ENCODE results near the gene PPP1R1C.

DNA sequence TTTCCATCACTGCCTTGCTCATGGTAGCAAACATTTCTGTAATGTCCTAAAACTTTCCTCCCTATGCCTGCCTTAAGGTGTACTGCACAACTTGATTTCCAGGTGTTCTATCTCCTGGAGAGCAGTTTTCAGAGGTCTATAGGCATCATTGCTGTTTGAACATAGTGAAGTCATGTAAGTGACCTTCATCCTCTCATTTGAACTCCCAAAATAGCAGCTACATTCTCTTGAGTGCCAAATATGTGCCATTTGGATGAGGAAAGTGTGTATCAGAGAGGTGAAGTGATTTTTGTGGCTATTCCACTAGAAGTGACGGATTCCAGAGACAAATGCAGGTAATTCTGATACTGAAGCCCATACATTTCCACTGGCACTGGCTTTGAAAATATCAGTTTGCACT is 3.4 kb downstream of the PPP1R1C start:
- no peak for TF ChIP-seq POLR2A (IDR thresholded peaks at IDR 0.05)
- TF ChIP-seq, protein P1, sequence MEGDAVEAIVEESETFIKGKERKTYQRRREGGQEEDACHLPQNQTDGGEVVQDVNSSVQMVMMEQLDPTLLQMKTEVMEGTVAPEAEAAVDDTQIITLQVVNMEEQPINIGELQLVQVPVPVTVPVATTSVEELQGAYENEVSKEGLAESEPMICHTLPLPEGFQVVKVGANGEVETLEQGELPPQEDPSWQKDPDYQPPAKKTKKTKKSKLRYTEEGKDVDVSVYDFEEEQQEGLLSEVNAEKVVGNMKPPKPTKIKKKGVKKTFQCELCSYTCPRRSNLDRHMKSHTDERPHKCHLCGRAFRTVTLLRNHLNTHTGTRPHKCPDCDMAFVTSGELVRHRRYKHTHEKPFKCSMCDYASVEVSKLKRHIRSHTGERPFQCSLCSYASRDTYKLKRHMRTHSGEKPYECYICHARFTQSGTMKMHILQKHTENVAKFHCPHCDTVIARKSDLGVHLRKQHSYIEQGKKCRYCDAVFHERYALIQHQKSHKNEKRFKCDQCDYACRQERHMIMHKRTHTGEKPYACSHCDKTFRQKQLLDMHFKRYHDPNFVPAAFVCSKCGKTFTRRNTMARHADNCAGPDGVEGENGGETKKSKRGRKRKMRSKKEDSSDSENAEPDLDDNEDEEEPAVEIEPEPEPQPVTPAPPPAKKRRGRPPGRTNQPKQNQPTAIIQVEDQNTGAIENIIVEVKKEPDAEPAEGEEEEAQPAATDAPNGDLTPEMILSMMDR (IDR thresholded peaks at IDR 0.05) = no peak
